GF-D8 (cell line): Measurements from ENCODE around the gene AIRE.

Experiments
- DNase-seq: peaks from one replicate; lab custom pipeline; 2025; lab: John Stamatoyannopoulos, UW

Gene AIRE

DNA sequence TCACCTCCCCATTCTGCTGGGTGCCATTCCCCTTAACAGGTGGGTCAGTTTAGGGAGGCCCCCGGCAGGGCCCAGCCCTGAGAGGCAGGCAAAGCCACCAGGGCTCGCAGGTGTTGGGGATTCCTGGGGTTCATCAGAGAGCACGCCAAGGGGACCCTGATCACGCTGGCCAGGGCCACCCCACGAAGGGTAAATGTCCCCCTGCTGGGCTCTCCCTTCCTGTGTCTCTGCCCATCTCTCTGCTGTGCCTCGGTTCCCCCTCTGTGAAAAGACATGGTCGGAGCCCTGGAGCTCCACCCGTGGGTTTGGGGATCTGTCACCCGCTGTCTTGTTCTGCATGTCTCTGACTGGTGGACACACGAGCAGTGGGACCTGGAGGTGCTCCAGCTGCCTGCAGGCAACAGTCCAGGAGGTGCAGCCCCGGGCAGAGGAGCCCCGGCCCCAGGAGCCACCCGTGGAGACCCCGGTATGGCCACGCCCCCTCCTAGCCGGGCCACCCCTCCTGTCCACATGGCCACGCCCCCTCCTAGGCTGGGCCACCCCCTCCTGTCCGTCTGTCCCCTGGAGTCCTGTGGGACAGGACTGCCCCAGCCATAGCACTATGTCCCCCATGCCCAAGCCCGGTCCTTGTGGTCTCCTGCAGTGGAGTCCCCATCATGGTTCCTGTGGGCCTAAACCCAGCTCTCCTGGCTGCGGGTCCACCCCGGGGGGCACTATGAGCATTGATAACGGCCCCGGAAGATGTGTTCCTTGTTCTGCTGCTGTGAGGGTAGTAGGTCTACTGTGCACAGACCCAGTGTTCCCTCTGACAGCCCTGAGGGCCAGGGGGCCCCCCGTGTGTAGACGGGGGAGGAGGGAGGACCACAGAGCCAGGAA, 6.5 kb downstream of the AIRE start:
- no peak for DNase-seq

DNA sequence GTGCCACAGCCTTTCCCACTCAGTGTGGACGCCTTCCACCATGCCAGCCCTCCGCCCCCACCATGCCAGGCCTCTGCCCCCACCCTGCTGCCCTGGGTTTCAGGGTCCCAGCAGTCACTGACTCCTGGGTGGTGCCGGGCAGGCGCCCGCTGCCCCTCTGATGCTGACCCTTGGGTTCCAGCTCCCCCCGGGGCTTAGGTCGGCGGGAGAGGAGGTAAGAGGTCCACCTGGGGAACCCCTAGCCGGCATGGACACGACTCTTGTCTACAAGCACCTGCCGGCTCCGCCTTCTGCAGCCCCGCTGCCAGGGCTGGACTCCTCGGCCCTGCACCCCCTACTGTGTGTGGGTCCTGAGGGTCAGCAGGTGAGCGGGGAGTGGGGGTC, 7.1 kb downstream of the AIRE start:
- no peak for DNase-seq

DNA sequence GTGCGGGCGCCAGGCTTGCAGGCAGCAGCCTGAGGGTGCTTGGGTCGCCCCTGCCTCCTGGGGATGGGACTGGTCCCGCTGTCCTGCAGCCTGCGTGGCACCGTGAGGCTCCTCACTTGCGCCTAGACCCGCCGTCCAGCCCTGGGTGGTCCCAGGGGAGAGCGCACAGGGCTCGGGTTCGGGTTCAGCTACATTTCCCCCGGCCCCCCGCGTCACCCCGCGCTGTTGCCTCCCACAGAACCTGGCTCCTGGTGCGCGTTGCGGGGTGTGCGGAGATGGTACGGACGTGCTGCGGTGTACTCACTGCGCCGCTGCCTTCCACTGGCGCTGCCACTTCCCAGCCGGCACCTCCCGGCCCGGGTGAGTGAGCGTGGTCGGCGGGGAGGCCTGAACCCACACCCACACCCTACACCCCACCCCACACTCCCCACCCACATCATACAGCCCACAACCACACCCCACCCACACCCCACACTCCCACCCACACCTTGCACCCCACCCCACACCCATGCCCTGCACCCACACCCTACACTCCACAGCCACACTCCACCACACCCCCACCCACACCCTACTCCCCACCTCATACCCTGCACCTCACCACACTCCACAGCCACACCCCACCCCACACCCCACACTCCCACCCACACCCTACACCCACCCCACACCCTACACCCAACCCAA, 8.0 kb downstream of the AIRE start:
- no peak for DNase-seq

DNA sequence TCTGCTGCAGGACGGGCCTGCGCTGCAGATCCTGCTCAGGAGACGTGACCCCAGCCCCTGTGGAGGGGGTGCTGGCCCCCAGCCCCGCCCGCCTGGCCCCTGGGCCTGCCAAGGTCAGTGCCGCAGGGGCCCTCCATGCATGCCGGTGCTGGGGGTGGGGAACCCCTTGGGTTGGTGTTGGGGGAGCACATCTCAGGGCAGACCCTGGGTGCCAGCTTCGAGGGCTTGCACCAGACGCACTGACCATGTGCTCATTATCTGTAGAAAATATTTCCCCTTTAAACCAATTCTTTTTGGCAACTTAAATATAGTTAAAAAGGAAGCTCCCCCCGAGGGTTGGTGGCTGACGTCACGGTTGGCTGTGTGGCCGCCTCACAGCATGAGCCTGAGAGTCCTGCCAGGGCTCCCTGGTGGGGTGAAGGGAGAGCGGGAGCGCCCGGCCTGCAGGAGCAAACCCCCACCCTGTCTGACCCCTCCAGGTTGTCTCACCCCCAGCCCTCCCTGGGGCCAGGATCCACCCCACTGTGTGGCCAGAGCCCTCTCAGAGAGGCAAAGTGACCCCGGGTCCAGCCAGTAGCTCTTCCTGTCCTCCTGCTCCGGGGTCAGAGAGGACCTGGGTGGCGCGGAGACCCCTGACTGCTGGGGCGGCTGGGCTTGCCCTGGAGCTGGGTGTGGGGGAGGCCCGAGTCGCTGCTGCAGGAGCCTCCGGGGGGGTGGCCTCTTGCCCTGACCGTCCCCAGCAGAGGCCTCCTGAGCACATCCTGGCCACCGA, 8.9 kb downstream of the AIRE start:
- no peak for DNase-seq

DNA sequence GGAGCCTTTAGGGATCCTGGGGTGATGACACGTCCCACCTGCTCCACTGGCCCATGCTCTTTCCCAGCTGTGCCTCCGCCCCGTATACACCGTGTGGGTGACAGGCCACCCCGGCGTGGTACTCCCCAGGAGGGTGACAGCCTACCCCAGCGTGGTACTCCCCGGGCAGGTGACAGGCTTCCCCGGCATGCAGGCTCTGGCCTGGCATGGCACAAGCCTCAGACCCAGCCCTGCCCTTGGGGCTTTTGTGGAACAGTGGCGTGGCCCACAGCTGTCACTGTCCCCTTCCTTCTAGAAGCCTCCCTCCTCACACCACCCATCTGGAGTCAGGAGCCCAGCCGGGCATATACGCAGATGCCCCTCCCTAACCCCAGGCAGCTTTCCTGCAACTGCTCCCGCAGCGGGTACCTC, 9.5 kb downstream of the AIRE start:
- DNase-seq = no peak

DNA sequence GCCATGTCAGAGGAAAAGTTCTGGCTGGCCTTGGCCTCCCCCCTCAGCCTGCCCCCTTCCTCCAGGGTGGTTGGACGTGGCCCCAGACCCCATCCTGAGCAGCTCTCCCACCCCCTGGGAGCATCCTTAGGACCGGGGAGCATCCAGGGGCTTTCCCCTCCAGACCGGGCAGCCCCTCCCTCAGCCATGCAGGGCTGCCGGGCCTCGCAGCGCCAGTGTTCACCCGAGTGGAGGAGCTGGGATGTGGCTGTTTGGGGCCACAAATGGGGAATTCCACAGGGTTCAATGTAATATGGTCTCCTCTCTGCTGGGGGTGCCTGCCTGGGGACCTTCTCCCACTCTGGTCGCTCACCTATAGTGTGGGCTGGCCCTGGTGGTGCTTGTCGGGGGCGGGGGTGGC, 10.0 kb downstream of the AIRE start:
- DNase-seq = no peak

DNA sequence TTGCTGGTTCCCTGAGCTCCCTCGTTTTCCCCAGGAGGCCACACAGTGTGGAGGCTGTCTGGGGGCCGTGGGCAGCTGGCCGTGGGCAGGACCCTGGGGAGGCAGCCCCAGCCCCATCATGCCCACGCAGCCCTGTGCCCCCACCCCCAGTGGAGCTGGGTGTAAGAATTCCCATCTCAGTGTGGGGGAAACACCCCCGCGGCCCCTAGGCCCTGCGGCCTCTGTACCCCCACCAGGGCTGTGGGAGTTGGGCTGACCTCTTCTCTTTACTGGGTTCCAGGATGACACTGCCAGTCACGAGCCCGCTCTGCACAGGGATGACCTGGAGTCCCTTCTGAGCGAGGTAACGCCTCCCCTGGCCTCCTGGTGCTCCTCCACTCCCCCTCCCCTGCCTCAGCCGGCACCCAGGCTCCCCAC, 10.4 kb downstream of the AIRE start:
- no peak for DNase-seq

DNA sequence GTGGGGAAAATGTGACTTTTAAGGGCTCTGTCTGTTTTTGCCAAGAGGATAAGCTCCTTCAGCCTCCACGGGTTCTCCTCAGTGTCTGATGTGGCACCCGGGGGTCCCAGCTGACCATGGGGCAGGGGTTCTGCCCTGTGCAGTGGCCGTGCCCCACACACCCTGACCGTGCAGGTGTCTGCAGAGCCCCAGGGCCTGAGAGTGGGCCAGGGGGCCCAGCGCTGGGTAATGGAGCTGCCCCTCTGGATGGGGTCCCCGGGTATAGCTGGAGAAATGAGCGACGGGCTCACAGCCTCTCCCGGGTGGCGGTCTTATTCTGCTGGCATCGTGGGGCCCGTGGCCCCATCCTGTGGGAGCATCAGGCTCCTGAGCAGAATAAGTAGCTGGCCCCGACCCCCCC, 11.2 kb downstream of the AIRE start:
- no peak for DNase-seq

DNA sequence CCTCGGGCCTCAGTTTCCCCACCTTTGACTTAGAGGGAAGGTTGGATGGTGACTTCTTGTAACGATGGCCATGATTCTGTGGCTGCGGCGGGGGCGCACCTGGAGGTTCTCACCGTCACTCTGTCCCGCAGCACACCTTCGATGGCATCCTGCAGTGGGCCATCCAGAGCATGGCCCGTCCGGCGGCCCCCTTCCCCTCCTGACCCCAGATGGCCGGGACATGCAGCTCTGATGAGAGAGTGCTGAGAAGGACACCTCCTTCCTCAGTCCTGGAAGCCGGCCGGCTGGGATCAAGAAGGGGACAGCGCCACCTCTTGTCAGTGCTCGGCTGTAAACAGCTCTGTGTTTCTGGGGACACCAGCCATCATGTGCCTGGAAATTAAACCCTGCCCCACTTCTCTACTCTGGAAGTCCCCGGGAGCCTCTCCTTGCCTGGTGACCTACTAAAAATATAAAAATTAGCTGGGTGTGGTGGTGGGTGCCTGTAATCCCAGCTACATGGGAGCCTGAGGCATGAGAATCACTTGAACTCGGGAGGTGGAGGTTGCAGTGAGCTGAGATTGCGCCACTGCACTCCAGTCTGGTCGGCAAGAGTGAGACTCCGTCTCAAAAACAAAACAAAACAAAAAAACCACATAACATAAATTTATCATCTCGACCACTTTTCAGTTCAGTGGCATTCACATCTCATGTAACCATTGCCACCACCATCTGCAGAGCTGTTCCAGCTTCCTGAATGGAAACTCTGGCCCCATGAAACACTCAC, 12.0 kb downstream of the AIRE start:
- peak; percentile 74 for DNase-seq

DNA sequence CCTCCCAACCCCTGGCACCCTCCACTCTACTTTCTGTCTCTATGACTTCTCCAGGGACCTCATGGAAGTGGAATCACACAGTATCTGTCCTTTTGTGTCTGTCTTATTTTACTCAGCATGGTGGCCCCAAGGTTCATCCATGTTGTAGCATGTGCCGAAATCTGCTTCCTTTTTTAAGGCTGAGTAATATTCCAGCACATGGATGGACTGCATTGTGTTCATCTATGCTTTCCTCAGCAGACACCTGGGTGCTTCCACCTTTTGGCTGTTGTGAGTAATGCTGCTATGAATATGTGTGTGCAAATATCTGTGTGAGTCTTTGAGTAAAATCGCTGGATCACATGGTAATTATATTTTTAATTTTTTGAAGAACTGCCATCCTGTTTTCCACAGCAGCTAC, 12.6 kb downstream of the AIRE start:
- no peak for DNase-seq

DNA sequence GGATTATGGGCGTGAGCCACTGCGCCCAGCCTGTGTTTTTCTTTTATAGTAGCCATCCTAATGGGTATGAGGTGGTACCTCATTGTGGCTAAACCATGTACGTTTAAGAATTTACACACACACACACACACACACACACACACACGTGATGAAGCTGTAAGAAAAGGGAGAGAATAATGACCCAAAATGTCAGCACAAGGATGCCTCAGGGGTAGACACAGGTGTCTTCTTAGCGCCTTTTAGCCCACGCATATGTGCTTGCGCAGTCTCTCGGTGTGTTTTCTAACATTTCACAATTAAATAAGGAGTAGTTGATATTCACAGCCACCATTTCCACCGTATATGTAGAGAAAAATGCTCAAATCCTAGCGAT, 13.4 kb downstream of the AIRE start:
- DNase-seq = no peak

DNA sequence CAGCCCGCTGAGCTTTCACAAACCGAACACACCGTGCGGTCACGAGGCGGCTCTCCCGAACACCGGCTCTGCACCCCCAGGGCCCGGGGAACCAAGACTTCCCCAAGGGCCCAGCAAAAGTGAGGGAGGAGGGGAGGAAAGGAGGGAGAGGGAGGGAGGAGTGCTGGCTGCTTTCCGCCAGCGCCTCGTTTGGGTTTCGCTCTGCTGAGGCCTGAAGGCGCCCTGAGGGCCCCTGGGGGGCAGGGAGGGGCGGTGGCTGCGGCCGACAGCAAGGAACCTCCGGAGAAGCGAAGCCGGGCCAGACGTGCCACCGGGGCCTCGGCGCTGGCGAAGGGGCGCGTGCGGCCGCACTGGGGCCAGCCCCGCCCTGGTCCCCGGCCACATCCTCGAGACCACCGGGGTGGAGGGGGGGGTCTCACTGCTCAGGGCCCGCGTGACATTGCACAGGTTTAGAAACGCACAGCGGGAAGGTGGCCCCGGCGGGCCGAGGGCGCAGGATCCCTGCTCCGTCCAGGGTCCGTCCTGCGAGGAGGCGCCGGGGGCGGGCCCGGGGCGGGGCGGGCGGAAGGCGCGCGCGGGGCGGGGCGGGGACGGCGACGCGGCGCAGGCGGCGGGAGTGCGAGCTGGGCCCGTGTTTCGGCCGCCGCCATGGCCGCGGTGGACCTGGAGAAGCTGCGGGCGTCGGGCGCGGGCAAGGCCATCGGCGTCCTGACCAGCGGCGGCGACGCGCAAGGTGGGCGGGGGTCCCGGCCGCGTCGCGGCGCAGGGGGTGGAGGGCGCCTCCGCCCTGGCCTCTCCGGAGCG, 14.0 kb downstream of the AIRE start, which contains the start of gene PFKL:
PFKL (plus strand) TSS at position 596 of the 804 bp plus-strand sequence; CDS start at position 649, 53 bp downstream.
- peak; percentile 90 for DNase-seq

DNA sequence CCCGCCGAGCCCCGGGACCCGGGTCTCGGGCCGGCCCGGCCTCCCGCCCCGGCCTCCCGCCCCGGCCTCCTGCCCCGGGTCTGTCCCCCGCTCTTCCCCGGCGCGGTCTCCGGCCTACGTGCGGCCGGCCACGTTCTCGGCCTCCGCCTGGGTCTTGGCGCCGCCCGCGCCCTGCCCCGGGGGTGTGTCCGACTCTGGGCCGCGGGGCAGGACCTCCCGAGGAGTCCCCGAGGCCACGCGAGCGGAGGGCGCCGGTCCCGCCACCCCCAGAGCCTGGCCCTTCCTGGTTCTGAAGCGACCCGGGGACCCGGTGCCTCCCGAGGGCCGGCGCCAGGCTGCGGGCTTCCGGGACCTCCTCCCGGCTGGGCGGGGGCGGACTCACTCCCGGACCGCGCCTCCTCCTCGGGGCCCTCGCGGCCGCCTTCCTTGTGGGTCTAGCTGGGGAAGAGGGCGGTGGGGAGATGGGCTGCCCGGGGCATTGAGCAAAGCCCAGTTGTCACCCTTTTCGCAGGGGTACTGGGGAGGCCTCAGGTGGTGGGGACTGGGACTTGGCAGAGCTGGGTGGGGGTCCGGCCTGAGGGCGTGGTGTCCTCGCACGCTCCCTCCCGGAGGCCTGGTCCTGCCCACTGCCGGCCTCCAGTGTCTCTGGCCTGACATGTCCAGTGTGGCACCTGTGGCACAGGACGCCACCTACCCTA, 14.7 kb downstream of the AIRE start:
- DNase-seq = peak; percentile 14

DNA sequence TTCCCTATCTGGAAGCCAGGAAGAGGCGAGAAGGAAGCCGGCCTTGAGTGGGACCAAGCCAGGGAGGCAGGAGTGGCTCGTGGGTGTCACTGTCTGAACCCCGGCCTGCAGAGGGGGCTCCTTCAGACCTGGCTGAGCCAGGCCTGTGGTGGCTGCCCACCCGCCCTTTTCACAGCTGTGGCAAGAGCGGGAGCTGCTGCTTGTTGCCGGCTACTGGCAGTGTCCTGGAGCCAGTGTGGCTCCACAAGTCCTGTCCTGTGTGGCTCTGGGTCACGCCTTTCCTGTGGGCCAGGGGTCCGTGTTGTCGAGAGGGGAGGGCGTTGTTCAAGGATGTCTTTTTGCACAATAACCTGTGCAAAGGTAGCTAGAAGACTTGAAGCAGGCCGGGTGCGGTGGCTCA, 15.5 kb downstream of the AIRE start:
- no peak for DNase-seq

DNA sequence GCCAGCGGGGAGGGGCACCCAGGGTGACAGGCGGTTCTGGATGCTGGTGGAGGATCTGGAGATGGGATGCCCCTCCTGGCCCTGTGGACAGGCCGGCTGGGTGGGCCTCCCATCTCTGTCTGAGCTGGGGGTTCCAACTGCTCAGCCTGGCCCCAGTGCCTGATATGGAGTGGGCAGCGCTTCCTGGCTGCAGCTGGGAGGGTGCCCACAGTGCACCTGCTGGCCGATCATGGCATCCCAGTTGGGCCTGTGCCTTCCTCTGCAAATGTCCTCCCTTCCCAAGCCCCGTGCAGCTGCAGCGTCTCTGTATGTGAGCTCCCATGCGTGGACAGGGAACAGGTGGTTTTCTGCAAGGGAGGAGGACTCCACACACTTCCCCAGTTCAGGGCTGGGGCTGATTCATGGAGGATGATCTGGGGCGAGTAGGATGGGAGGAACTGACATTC, 16.3 kb downstream of the AIRE start:
- DNase-seq = no peak

DNA sequence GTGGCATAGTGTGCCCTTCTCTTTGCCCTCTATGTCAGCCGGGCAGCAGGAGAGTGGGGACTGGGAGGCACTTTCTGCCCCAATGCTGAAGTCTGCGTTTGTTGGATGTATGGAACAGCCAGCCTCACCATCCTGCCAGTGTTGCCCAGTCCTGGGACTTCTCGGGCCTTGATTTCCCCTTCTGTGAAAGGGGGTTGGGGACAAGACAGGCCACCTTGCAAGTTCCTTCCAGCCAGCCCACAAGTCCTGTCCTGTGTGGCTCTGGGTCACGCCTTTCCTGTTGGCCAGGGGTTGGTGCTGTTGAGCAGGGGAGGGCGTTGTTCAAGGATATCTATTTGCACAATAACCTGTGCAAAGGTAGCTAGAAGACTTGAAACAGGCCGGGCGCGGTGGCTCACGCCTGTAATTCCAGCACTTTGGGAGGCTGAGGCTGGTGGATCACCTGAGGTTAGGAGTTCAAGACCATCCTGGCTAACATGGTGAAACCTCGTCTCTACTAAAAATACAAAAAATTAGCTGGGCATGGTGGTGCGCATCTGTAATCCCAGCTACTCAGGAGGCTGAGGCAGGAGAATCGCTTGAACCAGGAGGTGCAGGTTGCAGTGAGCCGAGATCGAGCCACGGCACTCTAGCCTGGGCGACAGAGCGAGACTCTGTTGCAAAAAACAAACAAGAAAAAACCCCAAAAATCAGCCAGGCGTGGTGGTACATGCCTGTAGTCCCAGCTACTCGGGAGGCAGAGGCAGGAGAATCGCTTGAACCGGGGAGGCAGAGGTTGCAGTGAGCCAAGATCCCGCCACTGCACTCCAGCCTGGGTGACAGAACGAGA, 17.1 kb downstream of the AIRE start:
- peak; percentile 28 for DNase-seq

DNA sequence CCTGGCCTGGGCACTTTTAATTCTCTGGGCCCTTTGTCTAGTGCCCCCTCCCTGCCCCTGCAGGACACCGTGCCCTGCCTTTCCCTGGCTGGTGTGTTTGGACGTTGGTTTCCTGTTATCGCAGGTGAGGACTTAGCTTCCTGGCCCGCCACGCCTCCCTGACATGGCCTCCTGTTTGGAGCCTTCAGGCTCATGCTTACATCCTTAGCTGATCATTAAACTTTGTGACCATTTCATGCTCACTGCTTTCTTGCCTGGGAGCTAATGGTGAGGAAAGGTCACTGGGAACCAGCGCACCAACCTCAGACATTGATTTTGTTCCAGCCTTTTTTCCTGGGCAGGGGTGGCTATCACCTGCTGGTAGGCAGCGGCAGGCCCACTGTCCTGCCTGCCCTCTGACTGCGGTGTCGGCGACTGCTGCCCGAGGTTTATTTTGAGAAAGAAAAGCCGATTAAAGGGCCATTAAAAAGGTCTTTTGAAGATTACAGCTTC, 17.9 kb downstream of the AIRE start:
- DNase-seq = no peak

DNA sequence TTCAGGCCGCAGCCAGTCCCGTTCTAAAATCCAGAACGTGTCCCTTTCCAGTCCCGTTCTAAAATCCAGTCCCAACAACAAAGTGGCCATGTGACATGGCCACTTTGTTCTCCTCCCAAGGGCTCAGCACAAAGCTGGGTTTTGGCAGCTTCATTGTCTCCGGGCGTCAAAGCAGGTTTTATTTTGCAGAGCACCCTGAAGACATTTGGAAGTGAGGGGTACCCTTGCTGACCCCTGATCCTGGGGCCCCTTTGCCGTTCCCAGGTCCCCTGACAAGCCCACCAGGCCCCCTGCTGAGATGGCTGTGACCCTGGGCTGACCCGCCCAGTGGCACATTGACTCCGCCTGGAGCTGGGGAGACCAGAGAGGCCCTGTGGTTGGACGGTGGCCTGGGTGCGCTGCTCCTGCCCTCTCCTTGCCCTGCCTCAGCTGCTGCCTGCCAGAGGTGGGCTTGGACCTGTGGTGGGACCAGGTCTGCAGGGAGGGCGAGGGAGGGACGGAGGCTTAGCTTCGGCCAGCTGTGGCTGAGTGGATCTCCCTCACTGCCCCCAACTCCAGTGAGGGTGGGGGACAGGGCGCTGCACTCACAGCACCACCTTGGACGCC, 18.4 kb downstream of the AIRE start:
- no peak for DNase-seq

DNA sequence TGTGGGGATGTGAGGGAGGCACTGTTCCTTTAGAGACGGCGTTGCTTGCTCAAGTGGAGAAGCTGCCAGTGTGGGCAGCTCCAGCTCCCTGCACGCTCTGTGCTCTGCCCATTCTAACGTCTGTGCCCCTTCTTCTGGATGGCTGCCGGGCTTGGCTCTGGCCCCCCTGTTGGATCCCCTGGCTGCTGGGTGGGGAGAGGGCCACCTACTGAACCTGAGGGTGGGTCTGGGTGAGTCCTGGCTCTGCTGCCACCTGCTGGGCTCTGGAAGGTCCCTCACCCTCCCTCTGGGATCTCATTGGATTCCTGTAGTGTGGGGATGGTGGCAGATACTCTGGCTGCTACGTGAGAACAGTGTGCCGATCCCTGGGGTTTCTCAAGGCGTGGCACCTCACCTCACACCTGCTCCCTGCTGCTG, 19.2 kb downstream of the AIRE start:
- no peak for DNase-seq
